Hepatocyte (in vitro differentiated cells): ENCODE data around the gene PTPN13. TPM values are rescaled to one million over a fixed set of nuclear protein-coding genes. Genes with fewer than 3 reads are reported as not detected.

Source experiments
- DNase-seq: peaks from one replicate; pipeline ENCODE4 v3.0.0-alpha.2; 2016; ENCODE audit warnings: low spot score
- H2AFZ ChIP-seq: fragments of 200-600 bp; sonication (generic); 2 replicates; pipeline ENCODE4 v1.6.0; 2016; ENCODE audit warnings: antibody characterized with exemption, mild to moderate bottlenecking
- H3K27ac ChIP-seq: fragments of 200-600 bp; sonication (generic); 2 replicates; pipeline ENCODE4 v1.5.1; 2016; ENCODE audit warnings: mild to moderate bottlenecking
- H3K27me3 ChIP-seq: fragments of 200-600 bp; sonication (generic); 2 replicates; pipeline ENCODE4 v1.6.1; 2016
- H3K36me3 ChIP-seq: fragments of 200-600 bp; sonication (generic); replicated peaks from 2 replicates; pipeline ENCODE4 v1.5.1; 2016; ENCODE audit warnings: low read depth; ENCODE audit not compliant: insufficient read depth
- H3K4me1 ChIP-seq: fragments of 200-600 bp; sonication (generic); 2 replicates; pipeline ENCODE4 v1.5.1; 2016; ENCODE audit warnings: mild to moderate bottlenecking, moderate library complexity; ENCODE audit not compliant: insufficient read depth
- H3K4me2 ChIP-seq: fragments of 200-600 bp; sonication (generic); 2 replicates; pipeline ENCODE4 v1.6.0; 2016
- H3K4me3 ChIP-seq: fragments of 200-600 bp; sonication (generic); 2 replicates; pipeline ENCODE4 v1.5.1; 2016; ENCODE audit warnings: mild to moderate bottlenecking
- H3K79me2 ChIP-seq: fragments of 200-600 bp; sonication (generic); 2 replicates; pipeline ENCODE4 v1.6.0; 2017; ENCODE audit warnings: mild to moderate bottlenecking
- H3K9me2 ChIP-seq: fragments of 200-600 bp; sonication (generic); replicated peaks from 2 replicates; pipeline ENCODE4 v1.6.0; 2017; ENCODE audit warnings: mild to moderate bottlenecking; ENCODE audit not compliant: insufficient read depth
- H3K9me3 ChIP-seq: fragments of 200-600 bp; sonication (generic); 2 replicates; pipeline ENCODE4 v1.5.1; 2016; ENCODE audit warnings: low read depth, mild to moderate bottlenecking
- H4K20me1 ChIP-seq: fragments of 200-600 bp; sonication (generic); 2 replicates; pipeline ENCODE4 v1.6.0; 2016; ENCODE audit warnings: mild to moderate bottlenecking; ENCODE audit not compliant: insufficient read depth, poor library complexity, severe bottlenecking
- EZH2 ChIP-seq: fragments of 200-600 bp; sonication (generic); IDR thresholded peaks from 2 replicates; pipeline ENCODE4 v1.6.1; 2016; ENCODE audit warnings: antibody characterized with exemption, mild to moderate bottlenecking, borderline replicate concordance
- EZH2phosphoT487 ChIP-seq: fragments of 200-600 bp; sonication (generic); IDR thresholded peaks from one replicate; pipeline ENCODE4 v1.6.1; 2018; ENCODE audit warnings: antibody characterized with exemption, mild to moderate bottlenecking, low read depth, moderate library complexity; ENCODE audit not compliant: unreplicated experiment, severe bottlenecking
- WGBS: methylation state at CpG from one replicate; pipeline ENCODE4 v1.1.6; 2016; ENCODE audit warnings: low lambda C conversion rate; ENCODE audit errors: missing lambda C conversion rate; 5-methylcytosine and 5-hydroxymethylcytosine counted together
- polyA plus RNA-seq: library from polyadenylated mRNA; unstranded; fragments of >200 nt; fragmentation: Nextera tagmentation; extraction: Ambion mirVana; gene quantifications from 2 replicates; pipeline ENCODE4 v1.2.1, GENCODE V29; 2016
- total RNA-seq: library from RNA; depleted of rRNA; stranded (reverse); fragments of >200 nt; gene quantifications from 2 replicates; pipeline ENCODE4 v1.2.3, GENCODE V29; 2014
- TF ChIP-seq, protein P1 (sequence below): fragments of 200-600 bp; sonication (generic); IDR thresholded peaks from 2 replicates; pipeline ENCODE4 v1.5.1; 2016; ENCODE audit warnings: antibody characterized with exemption, mild to moderate bottlenecking; ENCODE audit not compliant: poor library complexity

PTPN13 gene
- total and polyA plus RNA-seq, 2 experiments from 2014 or later = 12.6 to 52.8 TPM

DNA sequence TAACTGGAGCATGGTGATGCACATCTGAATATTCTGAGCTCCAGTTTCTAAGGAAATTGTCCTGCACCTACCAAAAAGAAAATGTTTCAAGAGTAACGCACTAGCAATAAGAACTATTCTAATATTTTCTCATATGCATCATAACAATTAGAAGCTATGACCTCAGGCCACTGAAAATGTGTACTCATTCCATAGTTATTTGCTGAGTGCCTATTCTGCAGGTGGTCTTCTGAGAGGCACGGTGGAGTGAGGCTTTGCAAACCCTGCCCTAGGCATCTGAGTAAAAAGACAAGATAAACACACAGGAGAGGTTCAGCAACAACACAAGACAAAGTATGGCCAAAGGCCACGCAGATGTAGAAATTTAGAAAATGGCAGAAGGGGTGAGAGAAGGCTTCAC, 231.4 kb downstream of the PTPN13 start:
- Histone ChIP-seq H3K9me3 (no peaks in the 10 kb centered on the region), H3K79me2 (no peaks in the 10 kb centered on the region), H3K4me3 (no peak overlapping the region), H3K4me1 (no peaks in the 10 kb centered on the region), H2AFZ (no peak overlapping the region), H4K20me1 (no peaks in the 10 kb centered on the region), H3K36me3 (no peaks in the 10 kb centered on the region), H3K27ac (no peak overlapping the region), H3K27me3 (no peaks in the 10 kb centered on the region), H3K9me2 (no peaks in the 10 kb centered on the region), H3K4me2 (no peak overlapping the region)
- TF ChIP-seq, protein P1, sequence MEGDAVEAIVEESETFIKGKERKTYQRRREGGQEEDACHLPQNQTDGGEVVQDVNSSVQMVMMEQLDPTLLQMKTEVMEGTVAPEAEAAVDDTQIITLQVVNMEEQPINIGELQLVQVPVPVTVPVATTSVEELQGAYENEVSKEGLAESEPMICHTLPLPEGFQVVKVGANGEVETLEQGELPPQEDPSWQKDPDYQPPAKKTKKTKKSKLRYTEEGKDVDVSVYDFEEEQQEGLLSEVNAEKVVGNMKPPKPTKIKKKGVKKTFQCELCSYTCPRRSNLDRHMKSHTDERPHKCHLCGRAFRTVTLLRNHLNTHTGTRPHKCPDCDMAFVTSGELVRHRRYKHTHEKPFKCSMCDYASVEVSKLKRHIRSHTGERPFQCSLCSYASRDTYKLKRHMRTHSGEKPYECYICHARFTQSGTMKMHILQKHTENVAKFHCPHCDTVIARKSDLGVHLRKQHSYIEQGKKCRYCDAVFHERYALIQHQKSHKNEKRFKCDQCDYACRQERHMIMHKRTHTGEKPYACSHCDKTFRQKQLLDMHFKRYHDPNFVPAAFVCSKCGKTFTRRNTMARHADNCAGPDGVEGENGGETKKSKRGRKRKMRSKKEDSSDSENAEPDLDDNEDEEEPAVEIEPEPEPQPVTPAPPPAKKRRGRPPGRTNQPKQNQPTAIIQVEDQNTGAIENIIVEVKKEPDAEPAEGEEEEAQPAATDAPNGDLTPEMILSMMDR = no peak
- TF ChIP-seq EZH2phosphoT487 = no peak
- TF ChIP-seq EZH2 = no peak
- 64% methylated on average over 3 of the region's 3 CpGs for WGBS
- no peak for DNase-seq

DNA sequence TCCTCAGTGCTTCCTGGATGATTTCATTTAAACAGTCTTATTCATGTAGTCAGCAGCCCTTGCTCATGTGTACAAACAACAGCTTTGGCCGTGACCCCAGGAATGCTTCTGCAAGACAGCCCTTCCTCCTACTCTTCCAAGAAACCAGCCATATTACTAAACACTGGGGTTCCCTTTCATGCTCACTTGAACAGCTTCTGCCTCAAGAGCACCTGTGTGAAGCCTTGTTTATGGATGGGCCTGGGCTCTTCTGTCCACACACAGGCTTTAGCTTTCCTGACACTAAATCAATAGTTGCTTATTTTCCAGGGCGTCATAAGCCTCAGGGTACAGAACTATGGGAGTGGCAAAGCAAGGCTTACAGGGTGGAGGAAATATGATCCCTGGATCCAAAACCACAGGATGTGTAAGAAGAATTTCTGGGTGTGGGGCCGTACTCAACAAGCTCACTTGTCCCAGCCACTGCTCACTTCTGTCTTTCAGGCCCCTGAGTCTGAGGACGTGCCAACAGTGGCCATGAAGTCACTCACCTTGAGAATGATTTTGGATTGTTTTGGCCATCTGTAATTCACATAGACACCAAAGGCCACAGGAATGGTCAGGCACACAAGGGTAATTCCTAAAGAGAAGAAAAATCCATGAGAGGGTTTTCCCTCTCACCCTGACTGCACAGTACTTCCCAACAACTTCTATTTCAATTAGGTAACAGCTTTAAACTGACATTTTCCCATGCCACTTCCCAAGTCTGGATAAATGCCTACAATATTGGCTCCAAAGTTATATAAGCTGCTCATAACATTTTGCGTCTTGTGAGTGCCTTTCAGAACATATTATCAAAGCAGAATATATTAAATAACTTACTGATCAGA, 237.4 kb downstream of the PTPN13 start:
- H3K9me3 ChIP-seq = no peaks in the 10 kb centered on the region
- DNase-seq = peak; percentile 39
- no peaks in the 10 kb centered on the region for H3K36me3 ChIP-seq
- H3K9me2 ChIP-seq = no peaks in the 10 kb centered on the region
- H3K4me3 ChIP-seq = no peak overlapping the region
- no peaks in the 10 kb centered on the region for H3K27me3 ChIP-seq
- H3K79me2 ChIP-seq = no peaks in the 10 kb centered on the region
- H4K20me1 ChIP-seq = no peaks in the 10 kb centered on the region
- no peak overlapping the region for H3K27ac ChIP-seq
- H3K4me1 ChIP-seq = peaks cover 7% of the 10 kb centered on the region
- H3K4me2 ChIP-seq = no peak overlapping the region
- WGBS = 68% methylated on average over 5 of the region's 5 CpGs
- no peak overlapping the region for H2AFZ ChIP-seq
- TF ChIP-seq EZH2phosphoT487 = no peak
- TF ChIP-seq, protein P1 = no peak
- no peak for TF ChIP-seq EZH2

DNA sequence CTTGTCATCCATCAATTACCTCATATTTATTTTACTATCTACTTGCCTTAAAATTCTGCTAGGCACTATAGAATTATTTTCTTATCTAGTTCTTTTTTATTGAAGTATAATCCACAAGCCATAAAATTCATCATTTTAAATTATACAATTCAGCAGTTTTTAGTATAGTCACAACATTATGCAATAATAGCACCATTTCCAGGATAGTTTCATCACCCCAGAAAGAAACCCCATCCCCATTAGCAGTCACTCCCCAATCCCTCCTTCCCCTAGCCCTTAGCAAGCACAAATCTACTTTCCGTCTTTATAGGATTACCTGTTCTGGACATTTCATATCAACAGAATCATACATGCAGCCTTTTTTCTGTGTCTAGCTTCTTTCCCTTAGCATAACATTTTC, 239.5 kb downstream of the PTPN13 start:
- WGBS = 87% methylated on average over 1 of the region's 1 CpG
- no peaks in the 10 kb centered on the region for H3K27me3 ChIP-seq
- H3K27ac ChIP-seq = no peak overlapping the region
- H4K20me1 ChIP-seq = no peaks in the 10 kb centered on the region
- no peaks in the 10 kb centered on the region for H3K79me2 ChIP-seq
- H3K4me2 ChIP-seq = no peak overlapping the region
- no peaks in the 10 kb centered on the region for H3K9me3 ChIP-seq
- peaks cover 7% of the 10 kb centered on the region for H3K4me1 ChIP-seq
- no peaks in the 10 kb centered on the region for H3K36me3 ChIP-seq
- no peak overlapping the region for H2AFZ ChIP-seq
- no peaks in the 10 kb centered on the region for H3K9me2 ChIP-seq
- no peak for DNase-seq
- TF ChIP-seq EZH2 = no peak
- H3K4me3 ChIP-seq = no peak overlapping the region

DNA sequence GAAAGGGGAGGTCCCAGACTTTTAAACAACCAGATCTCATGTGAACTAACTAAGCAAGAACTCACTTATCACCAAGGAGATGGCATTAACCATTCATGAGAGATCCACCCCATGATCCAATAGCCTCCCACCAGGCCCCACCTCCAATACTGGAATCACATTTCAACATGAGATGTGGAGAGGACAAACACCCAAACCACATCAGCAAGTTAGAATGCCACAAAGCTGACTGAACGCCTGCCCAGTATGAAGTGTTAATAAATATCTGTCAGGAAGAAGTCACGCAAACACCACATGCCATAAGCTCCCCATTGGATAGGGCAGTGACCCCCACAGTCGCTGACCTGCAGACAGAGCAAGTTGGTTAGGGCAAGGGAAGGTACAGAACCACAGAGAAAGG, 240.8 kb downstream of the PTPN13 start:
- Histone ChIP-seq H3K36me3 (no peaks in the 10 kb centered on the region), H3K9me3 (no peaks in the 10 kb centered on the region), H3K79me2 (no peaks in the 10 kb centered on the region), H4K20me1 (no peaks in the 10 kb centered on the region), H3K9me2 (no peaks in the 10 kb centered on the region), H2AFZ (no peak overlapping the region), H3K4me3 (no peak overlapping the region), H3K27me3 (no peaks in the 10 kb centered on the region), H3K4me2 (no peak overlapping the region), H3K27ac (no peak overlapping the region), H3K4me1 (peaks cover 7% of the 10 kb centered on the region)
- TF ChIP-seq EZH2 = no peak
- TF ChIP-seq, protein P1 = no peak
- TF ChIP-seq EZH2phosphoT487 = no peak
- no peak for DNase-seq
- WGBS = 79% methylated on average over 3 of the region's 3 CpGs
